ENCODE measurements around the gene LMO4.

Gene LMO4, protein sequence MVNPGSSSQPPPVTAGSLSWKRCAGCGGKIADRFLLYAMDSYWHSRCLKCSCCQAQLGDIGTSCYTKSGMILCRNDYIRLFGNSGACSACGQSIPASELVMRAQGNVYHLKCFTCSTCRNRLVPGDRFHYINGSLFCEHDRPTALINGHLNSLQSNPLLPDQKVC
- long read RNA-seq, donor 1, full-length matches to known transcripts = 75 of 84 reads
- long read RNA-seq, donor 1, partial matches to known transcripts = 9 of 84 reads
- long read RNA-seq, donor 1, other reads (novel, unspliced or antisense) = 0 of 84 reads
- long read RNA-seq, donor 2, full-length matches to known transcripts = 30 of 30 reads
- long read RNA-seq, donor 2, partial matches to known transcripts = 0 of 30 reads
- long read RNA-seq, donor 2, other reads (novel, unspliced or antisense) = 0 of 30 reads
- long read RNA-seq, donor 3, full-length matches to known transcripts = 41 of 41 reads
- long read RNA-seq, donor 3, partial matches to known transcripts = 0 of 41 reads
- long read RNA-seq, donor 3, other reads (novel, unspliced or antisense) = 0 of 41 reads
- long read RNA-seq, donor 4, full-length matches to known transcripts = 56 of 56 reads
- long read RNA-seq, donor 4, partial matches to known transcripts = 0 of 56 reads
- long read RNA-seq, donor 4, other reads (novel, unspliced or antisense) = 0 of 56 reads
- long read RNA-seq, donor 5, full-length matches to known transcripts = 73 of 272 reads
- long read RNA-seq, donor 5, partial matches to known transcripts = 199 of 272 reads
- long read RNA-seq, donor 5, other reads (novel, unspliced or antisense) = 0 of 272 reads
- long read RNA-seq, donor 6, full-length matches to known transcripts = 45 of 45 reads
- long read RNA-seq, donor 6, partial matches to known transcripts = 0 of 45 reads
- long read RNA-seq, donor 6, other reads (novel, unspliced or antisense) = 0 of 45 reads
- long read RNA-seq, donor 7, full-length matches to known transcripts = 105 of 114 reads
- long read RNA-seq, donor 7, partial matches to known transcripts = 9 of 114 reads
- long read RNA-seq, donor 7, other reads (novel, unspliced or antisense) = 0 of 114 reads
- long read RNA-seq, donor 8, full-length matches to known transcripts = 71 of 71 reads
- long read RNA-seq, donor 8, partial matches to known transcripts = 0 of 71 reads
- long read RNA-seq, donor 8, other reads (novel, unspliced or antisense) = 0 of 71 reads

GRCh38 chr1:87328272-87329050 lies at the start of gene LMO4:
Gene LMO4, plus strand, starts transcription at chr1:87328880. Its CDS starts 3,136 bp downstream, at chr1:87332016.
- DNase-seq = peak; percentile 87

- no peak for DNase-seq
These were observed 49.2 kb upstream of the LMO4 start for GRCh38 chr1:87279536-87279875.

DNA sequence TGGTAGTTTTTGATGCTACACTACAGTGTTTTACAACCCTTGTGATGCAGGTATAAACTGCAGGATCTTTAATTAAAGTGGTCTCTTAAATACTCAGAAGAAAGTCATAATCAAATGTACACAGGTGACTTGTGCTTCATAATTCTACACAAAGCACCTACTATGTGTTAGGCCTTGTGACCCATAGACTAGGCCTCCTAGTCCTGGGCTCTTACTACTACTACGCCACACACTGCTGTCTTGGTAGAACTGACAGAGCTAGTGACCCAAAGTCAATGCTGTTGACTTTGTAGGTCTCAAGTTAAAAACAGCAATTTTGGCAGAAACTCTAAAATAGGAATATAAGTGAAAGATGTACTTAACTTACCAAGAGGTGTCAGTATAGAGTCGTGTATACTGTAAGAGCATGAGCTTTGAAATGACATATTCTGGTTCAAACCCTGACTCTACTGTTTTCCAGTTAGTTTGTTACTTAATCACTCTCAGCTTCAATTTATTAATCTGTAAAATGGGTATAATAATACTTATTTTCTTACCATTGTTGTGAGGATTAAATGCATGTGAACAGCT lies 48.6 kb upstream of the LMO4 start:
- no peak for DNase-seq

GRCh38 chr1:87284456-87285240 lies 44.0 kb upstream of the LMO4 start:
- no peak for DNase-seq

DNA sequence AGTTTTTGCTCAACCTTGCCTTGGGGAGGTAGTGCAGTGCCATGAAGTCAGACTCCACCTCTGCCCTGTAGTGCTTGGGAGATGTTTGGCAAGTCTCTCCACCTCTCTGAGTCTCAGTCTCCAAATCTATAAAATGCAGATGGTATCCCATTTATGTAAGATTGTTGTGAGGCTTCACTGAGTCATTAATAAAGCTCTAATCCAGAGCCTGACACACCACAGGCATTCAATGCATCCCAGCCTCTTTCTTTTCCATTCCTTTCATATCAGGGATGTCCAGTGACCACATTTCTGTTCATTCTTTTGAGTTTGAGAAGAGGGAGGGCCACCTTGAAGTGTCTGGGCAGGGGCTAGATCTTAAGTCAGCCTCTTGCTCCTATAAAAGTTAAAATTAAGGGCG lies 37.6 kb upstream of the LMO4 start:
- DNase-seq = no peak

GRCh38 chr1:87292684-87293493 lies 35.8 kb upstream of the LMO4 start:
- peak; percentile 39 for DNase-seq

DNA sequence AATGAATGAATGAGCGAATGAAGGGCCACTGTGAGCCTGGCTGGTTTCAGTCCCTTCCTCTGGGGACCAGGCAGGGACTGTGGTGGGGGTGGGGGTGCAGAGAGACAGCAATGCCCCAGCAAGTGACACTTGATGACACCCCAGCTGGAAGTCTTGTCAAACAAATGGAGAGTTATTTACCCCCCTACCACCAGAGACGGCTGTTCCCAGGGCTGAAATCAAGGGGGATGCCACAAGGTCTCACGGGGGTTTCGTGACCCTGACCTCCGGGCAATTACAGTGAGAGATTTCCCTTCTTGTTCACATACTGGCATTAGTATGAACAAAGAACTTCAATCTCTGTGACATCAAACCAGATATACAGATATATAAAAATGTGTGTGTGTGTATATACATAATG lies 34.0 kb upstream of the LMO4 start:
- no peak for DNase-seq

DNA sequence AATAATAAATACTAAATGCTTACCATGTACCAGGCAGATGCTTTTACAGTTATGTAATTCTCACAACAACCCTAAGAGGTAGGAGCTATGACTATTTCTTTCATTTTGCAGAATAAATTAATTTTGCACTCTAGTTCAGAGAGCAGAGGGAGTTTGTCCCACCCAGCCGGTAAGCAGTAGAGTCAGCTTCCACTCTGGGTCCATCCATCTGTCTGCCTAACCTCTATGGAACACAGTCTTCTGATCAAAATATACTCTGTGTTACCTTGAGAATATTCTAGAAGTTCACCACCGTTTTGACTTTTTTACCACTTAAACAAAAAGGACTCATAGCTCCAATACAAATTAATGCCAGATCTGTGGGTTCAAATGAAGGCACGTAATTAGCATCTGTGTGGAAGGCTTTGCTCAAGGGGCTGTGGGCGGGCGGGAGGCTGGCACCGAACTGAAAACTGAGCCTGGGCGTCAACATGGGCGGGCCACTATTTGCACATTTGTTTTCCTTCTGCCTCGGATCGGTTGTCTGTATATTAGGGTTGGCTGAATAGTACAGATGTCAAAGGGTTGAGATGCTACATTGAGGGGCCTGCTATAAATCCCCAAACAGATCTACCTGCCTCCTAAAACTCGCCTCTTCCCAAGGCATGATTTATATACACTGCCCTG lies 33.1 kb upstream of the LMO4 start:
- DNase-seq = no peak

DNA sequence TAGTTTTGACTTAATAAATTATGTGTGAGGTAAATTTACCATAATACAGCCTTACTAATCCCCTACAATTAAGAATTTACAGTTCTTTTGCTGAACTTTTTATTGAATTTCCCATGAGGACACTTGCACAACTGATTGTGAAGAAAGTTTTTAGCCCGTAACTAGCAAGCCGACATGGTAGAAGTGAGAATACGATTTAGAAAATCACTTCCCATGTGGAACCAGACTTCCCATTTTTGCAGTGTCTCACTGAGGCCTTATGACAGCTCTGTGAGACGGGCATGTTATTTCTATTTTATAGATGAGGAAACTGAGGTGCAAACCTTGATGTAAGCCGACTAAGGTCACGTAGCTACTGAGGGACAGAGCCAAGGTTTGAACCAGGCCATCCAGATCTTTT lies 32.5 kb upstream of the LMO4 start:
- no peak for DNase-seq

DNA sequence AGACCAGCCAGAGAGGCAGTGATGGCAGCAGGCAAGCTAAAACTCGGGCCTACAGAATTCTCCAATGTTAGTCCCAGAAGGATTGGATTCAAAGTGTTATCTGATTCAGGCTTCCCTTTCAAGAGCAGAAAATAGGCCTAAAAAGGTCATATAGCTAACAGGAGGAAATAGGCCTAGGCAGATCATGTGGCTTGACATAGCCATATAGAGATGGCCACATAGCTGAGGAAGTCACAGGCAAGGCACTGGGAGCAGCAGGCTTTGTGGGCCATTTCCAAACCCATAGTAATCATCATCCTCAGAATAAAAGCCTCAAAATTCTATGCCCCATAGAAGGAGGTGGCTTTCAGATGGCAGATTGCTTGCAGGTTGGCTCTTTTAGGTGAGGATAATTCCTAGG lies 29.0 kb upstream of the LMO4 start:
- no peak for DNase-seq

DNA sequence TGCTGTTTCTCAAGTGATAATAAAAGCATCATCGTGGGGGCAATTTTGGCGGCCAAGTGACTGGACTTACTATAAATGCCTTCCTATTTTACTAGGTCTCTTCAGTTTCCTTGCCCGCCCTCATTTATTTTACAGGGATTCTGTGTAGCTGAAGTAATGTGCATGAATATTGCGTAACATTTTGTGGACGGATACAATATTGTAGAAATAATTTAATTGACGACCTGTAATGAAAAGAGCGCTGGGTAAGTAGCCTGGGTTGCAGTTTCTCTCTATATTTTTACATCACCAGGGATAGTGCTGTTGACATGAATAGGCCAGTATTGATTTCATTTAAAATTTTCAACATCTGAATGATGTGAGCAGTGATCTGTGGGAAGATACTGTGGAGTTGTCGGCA lies 28.1 kb upstream of the LMO4 start:
- no peak for DNase-seq

DNA sequence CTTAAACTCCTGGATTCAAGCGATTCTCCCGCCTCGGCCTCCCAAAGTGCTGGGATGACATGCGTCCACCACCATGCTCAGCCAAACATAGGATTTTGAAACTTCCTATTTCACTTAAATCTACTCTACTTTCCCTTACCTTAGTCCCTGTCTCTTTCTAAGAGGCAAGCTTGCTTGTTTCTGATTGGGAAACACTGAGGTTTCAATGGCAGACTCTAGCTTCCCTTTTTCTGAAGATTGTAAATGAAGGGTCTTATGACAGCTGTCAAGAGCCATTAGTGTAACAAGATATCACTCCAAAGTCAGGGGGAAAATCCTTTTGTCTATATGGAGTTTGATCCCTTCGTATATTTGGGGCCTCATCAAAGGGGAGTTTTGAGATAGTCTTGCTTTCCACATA lies 23.5 kb upstream of the LMO4 start:
- no peak for DNase-seq

DNA sequence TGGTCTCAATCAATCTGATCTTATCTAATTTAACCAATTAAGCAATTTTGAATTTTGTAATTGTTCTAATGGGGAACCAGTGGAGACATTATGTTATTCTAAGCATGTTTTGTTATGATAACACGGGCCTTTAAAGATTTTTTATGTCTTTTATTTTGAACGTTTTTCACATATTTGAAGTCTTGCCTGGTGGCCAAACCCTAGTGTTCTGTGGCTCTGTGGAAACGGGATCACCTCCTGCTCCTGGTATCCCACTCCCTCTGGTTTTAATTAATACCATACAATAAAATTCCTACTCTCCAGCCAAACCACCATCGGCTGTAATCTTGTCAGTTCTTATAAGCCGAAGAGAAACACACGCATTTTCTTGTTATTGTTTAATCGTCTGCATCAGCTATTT lies 22.9 kb upstream of the LMO4 start:
- no peak for DNase-seq

GRCh38 chr1:87307306-87307705 lies 21.4 kb upstream of the LMO4 start:
- no peak for DNase-seq

- DNase-seq = no peak
These were observed 20.7 kb upstream of the LMO4 start for GRCh38 chr1:87307931-87308330.

DNA sequence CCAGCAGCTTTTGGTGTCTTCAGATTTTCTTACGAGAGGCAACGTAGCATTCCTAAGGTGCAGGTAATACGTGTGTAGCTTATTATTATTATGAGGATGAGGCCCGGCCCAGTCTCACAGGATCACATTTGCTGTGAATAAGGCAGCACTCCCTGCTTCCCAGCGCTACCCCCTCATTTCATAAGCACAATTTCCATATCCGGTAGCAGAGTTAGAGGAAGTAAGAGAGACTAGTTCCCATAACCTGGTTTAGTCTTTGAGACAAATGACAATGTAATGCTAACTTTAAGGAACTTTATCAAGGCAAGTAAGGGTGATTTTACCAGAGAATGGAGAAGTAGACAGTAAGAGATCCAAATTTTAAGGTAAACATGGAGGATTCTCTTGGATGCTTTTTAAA lies 14.6 kb upstream of the LMO4 start:
- DNase-seq = no peak

DNA sequence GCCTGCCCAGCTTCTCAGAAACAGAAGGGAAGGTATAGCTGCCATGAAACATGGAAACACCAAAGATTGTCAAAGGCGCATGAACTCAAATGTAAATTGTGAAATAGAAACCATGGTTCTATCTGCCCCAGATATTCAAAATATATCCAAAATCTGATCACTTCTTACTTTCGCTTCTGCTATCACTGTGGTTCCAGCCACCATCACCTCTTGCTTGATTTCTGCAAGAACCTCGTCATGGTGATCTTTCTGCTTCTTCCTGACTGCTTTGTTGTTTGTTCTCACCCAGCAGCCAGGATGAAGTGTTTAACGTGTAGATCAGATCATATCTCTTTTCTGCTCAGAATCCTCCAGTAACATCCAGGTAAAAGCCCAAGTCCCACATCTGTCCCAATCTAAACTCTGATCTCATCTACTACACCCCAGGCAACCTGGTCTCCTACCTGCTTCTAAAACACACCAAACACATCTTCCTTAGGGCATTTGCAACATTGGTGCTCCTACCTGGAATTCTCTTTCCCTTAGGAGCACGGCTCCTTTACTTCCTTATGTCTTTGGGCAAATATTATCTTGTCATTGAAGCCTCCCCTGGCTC lies 10.5 kb upstream of the LMO4 start:
- DNase-seq = no peak

- no peak for DNase-seq
These were observed 9.9 kb upstream of the LMO4 start for GRCh38 chr1:87318806-87319205.

All from right kidney (tissue), 9 donors.